HG02870 (cell line): ENCODE measurements around the gene ACADS.
"Not testable (repeated sequence)": the region's sequence is repeated elsewhere in the genome, so short reads cannot be mapped to it uniquely, and the experiment has no call there.

Experiments
- ATAC-seq: cut with Tn5 transposase; IDR thresholded peaks from one replicate; pipeline ENCODE4 v1.9.1; 2021; ENCODE audit warnings: mild to moderate bottlenecking, moderate library complexity; ENCODE audit not compliant: unreplicated experiment

ACADS gene

GRCh38 chr12:120725151-120725658 is 421 bp upstream of the ACADS start:
- ATAC-seq: no peak

- no peak for ATAC-seq
Observed at GRCh38 chr12:120726510-120726793, 826 bp downstream of the ACADS start.

GRCh38 chr12:120726961-120727360 is 1.3 kb downstream of the ACADS start:
- no peak for ATAC-seq

GRCh38 chr12:120732198-120732597 is 6.6 kb downstream of the ACADS start:
- not testable (repeated sequence) for ATAC-seq

GRCh38 chr12:120733574-120733973 is 7.9 kb downstream of the ACADS start:
- no peak for ATAC-seq

GRCh38 chr12:120734210-120734609 is 8.6 kb downstream of the ACADS start:
- ATAC-seq: no peak

- no peak for ATAC-seq
Observed at GRCh38 chr12:120735181-120735580, 9.6 kb downstream of the ACADS start.

- no peak for ATAC-seq
Observed at GRCh38 chr12:120736404-120737331, 11.0 kb downstream of the ACADS start.

- no peak for ATAC-seq
Observed at GRCh38 chr12:120737557-120738251, 12.1 kb downstream of the ACADS start.

GRCh38 chr12:120738252-120739030 is 12.8 kb downstream of the ACADS start:
- no peak for ATAC-seq

GRCh38 chr12:120739031-120739762 is 13.6 kb downstream of the ACADS start:
- ATAC-seq: no peak

GRCh38 chr12:120739821-120740613 is 14.4 kb downstream of the ACADS start:
- ATAC-seq: no peak

- ATAC-seq: no peak
Observed at GRCh38 chr12:120740871-120741270, 15.2 kb downstream of the ACADS start.

- no peak for ATAC-seq
Observed at GRCh38 chr12:120741476-120742421, 16.1 kb downstream of the ACADS start.

- no peak for ATAC-seq
Observed at GRCh38 chr12:120744922-120745493, 19.4 kb downstream of the ACADS start.

GRCh38 chr12:120748242-120748641 is 22.6 kb downstream of the ACADS start:
- no peak for ATAC-seq

GRCh38 chr12:120749256-120749655 is 23.6 kb downstream of the ACADS start:
- no peak for ATAC-seq

- ATAC-seq: no peak
Observed at GRCh38 chr12:120750806-120751205, 25.2 kb downstream of the ACADS start.
